Measurements from ENCODE around the gene DNAH17.

The DNAH17 gene

GRCh38 chr17:78559749-78560368 is 17.3 kb downstream of the DNAH17 start (continued):
- no peak for TF ChIP-seq PRDM2 (tag by site-specific recombination; IDR thresholded peaks at IDR 0.05; ENCODE audit: borderline replicate concordance)
- TF ChIP-seq, protein P1, sequence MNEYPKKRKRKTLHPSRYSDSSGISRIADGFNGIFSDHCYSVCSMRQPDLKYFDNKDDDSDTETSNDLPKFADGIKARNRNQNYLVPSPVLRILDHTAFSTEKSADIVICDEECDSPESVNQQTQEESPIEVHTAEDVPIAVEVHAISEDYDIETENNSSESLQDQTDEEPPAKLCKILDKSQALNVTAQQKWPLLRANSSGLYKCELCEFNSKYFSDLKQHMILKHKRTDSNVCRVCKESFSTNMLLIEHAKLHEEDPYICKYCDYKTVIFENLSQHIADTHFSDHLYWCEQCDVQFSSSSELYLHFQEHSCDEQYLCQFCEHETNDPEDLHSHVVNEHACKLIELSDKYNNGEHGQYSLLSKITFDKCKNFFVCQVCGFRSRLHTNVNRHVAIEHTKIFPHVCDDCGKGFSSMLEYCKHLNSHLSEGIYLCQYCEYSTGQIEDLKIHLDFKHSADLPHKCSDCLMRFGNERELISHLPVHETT (tag by site-specific recombination; IDR thresholded peaks at IDR 0.05) = no peak

DNA sequence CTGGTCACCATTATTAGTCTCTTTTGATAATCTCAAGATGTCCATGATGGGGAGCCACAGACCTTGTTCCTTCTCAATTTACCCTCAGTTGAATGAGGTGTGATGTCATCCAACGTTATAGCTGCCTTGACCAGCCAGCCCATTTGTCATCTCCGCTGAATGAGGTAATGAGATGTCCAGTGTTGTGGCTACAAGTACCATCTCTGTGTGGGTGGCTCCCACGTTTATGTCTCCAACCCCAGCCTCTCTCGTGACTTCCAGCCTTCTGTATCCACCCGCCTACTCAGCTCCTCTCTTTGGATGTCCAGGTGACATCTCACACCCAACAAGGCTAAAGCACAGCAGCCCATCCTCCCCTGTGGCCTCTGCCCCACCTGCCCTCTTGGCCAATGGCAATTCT is 18.2 kb downstream of the DNAH17 start:
- ChIA-PET POLR2A (no interaction called here), CTCF (interaction anchor here (0.6 kb wide), 1 partner anchor 62 kb away, joined by 3 read pairs; no protein-coding TSS in a partner anchor)
- H3K4me3 ChIP-seq (ENCODE audit: low read depth, low read length) = no peak overlapping the region
- H3K27ac ChIP-seq (ENCODE audit: extremely low read depth, low read depth, low read length) = peak overlapping the region; percentile 4
- H3K36me3 ChIP-seq (ENCODE audit: control insufficient read depth in 2 of 2, insufficient read depth in 1 of 2, low read length in 2 of 2) = no peaks in the 10 kb centered on the region
- H3K9me3 ChIP-seq (ENCODE audit: control insufficient read depth, insufficient read depth, low read depth, low read length) = no peaks in the 10 kb centered on the region
- no peaks in the 10 kb centered on the region; the same call in 1 of the 2 replicates for H3K4me1 ChIP-seq (ENCODE audit: control insufficient read depth, insufficient read depth, low read length)
- TF ChIP-seq ZNF311 (tag by site-specific recombination; IDR thresholded peaks at IDR 0.05; ENCODE audit: borderline replicate concordance) (no peak; the same call in 1 of the 2 replicates), HOXC10 (CRISPR knock-in tag; IDR thresholded peaks at IDR 0.05) (no peak), ZNF785 (tag by site-specific recombination; IDR thresholded peaks at IDR 0.05) (no peak), ZNF140 (tag by site-specific recombination; IDR thresholded peaks at IDR 0.05) (no peak), BCL6B (tag by site-specific recombination; IDR thresholded peaks at IDR 0.05) (no peak), ZNF548 (tag by site-specific recombination; IDR thresholded peaks at IDR 0.05) (peak; percentile 95), ZNF239 (tag by site-specific recombination; IDR thresholded peaks at IDR 0.05) (no peak), SP2 (tag by site-specific recombination; IDR thresholded peaks at IDR 0.05) (peak; percentile 20; the same call in 1 of the 2 replicates), ZNF596 (tag by site-specific recombination; IDR thresholded peaks at IDR 0.05) (no peak), EGR2 (tag by site-specific recombination; IDR thresholded peaks at IDR 0.05; ENCODE audit: low read depth) (peak; percentile 75), SCRT1 (tag by site-specific recombination; IDR thresholded peaks at IDR 0.05; ENCODE audit: borderline replicate concordance) (no peak), ZNF362 (tag by site-specific recombination; IDR thresholded peaks at IDR 0.05) (no peak), PRDM10 (tag by site-specific recombination; IDR thresholded peaks at IDR 0.05) (no peak), SP3 (tag by site-specific recombination; IDR thresholded peaks at IDR 0.05) (no peak), ZFHX2 (tag by site-specific recombination; conservative IDR thresholded peaks at IDR 0.05) (peak; percentile 95), ZNF677 (tag by site-specific recombination; IDR thresholded peaks at IDR 0.05) (no peak)
- TF ChIP-seq, protein P2, sequence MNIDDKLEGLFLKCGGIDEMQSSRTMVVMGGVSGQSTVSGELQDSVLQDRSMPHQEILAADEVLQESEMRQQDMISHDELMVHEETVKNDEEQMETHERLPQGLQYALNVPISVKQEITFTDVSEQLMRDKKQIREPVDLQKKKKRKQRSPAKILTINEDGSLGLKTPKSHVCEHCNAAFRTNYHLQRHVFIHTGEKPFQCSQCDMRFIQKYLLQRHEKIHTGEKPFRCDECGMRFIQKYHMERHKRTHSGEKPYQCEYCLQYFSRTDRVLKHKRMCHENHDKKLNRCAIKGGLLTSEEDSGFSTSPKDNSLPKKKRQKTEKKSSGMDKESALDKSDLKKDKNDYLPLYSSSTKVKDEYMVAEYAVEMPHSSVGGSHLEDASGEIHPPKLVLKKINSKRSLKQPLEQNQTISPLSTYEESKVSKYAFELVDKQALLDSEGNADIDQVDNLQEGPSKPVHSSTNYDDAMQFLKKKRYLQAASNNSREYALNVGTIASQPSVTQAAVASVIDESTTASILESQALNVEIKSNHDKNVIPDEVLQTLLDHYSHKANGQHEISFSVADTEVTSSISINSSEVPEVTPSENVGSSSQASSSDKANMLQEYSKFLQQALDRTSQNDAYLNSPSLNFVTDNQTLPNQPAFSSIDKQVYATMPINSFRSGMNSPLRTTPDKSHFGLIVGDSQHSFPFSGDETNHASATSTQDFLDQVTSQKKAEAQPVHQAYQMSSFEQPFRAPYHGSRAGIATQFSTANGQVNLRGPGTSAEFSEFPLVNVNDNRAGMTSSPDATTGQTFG (tag by site-specific recombination; IDR thresholded peaks at IDR 0.05; ENCODE audit: borderline replicate concordance) = no peak

Data from HEK293 (cell line).